NOMO-1 treated with dmso at 0.1 percent for 144 hours (cell line): Measurements from ENCODE around the gene DPP6.
"Not testable (repeated sequence)": the region's sequence is repeated elsewhere in the genome, so short reads cannot be mapped to it uniquely, and the experiment has no call there.

Source experiments
- DNase-seq: peaks from one replicate; lab custom pipeline; 2025; ENCODE audit not compliant: unreplicated experiment; lab: John Stamatoyannopoulos, UW

DPP6 gene

GRCh38 chr7:154051643-154052529 lies at the start of gene DPP6:
Gene DPP6 (plus strand): TSS chr7:154052398.
- not testable (repeated sequence) for DNase-seq

DNA sequence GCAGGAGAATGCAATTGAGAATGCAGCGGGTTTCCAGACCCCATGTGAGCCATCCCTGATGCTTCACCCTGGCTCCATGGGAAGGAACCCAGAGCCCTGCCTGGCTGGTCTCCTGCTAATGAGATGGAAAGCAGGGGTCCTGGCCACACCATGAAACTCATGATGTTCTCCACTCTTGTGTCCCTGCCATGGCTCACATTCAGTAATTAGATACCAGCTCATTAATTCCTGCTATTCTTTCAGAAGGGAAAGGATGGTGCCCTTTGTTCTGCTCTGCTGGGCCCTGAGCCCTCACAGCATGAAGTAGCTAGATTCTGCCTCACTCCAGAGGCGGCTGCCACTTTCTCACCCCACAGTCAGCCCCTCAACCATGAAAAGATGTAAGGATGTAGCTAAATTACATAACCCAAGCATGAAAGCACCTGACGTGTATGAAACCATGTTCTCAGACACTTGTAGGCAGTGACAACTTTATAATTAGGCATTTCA lies 42.7 kb upstream of the DPP6 start:
- DNase-seq = not testable (repeated sequence)

GRCh38 chr7:154010726-154011568 lies 41.3 kb upstream of the DPP6 start:
- not testable (repeated sequence) for DNase-seq

- DNase-seq = not testable (repeated sequence)
These were observed 39.4 kb upstream of the DPP6 start for GRCh38 chr7:154012800-154013199.

- not testable (repeated sequence) for DNase-seq
These were observed 36.6 kb upstream of the DPP6 start for GRCh38 chr7:154015636-154016035.

DNA sequence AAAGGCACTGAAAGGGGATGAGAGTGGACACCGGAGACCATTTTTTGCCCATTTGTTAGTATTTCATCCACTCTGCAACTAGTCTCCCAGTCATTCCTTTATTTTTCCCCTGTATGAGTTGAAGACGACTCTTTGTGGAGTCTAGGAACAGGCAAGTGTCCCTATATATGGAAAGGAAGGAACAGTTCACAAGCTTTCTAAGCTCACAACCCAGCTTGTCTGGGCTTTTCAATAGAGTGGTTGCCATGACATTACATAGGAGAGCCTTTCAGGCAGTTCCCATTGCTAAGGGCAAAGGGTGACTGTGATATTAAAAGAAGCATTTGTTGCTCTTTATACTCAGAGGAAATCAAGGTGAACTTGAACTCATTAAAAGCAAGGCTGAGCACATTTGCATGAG lies 33.8 kb upstream of the DPP6 start:
- DNase-seq = not testable (repeated sequence)

GRCh38 chr7:154027805-154028204 lies 24.4 kb upstream of the DPP6 start:
- DNase-seq = not testable (repeated sequence)

- not testable (repeated sequence) for DNase-seq
These were observed 21.6 kb upstream of the DPP6 start for GRCh38 chr7:154030476-154031080.

- DNase-seq = not testable (repeated sequence)
These were observed 12.6 kb upstream of the DPP6 start for GRCh38 chr7:154039466-154040165.

DNA sequence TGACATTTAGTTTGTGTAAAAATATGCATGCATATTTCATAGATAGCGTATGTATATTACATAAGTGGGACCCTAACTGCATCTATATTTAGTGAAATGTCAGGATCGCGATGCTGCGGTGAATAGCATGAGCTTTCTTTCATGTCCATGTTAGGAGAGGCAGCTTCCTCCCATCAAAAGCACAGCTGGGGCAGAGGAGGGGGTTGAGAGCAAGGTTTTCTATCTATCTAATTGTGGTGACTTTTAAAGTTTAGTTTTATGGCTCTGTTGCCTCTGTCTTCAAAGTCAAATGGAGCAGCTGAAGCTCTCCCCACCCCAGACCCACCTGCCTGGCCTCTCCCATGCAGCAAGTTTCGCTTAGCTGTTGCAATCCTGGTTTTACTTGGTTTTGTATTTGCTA lies 1.8 kb upstream of the DPP6 start:
- DNase-seq = not testable (repeated sequence)

GRCh38 chr7:154051006-154051642 lies 1.1 kb upstream of the DPP6 start:
- not testable (repeated sequence) for DNase-seq

DNA sequence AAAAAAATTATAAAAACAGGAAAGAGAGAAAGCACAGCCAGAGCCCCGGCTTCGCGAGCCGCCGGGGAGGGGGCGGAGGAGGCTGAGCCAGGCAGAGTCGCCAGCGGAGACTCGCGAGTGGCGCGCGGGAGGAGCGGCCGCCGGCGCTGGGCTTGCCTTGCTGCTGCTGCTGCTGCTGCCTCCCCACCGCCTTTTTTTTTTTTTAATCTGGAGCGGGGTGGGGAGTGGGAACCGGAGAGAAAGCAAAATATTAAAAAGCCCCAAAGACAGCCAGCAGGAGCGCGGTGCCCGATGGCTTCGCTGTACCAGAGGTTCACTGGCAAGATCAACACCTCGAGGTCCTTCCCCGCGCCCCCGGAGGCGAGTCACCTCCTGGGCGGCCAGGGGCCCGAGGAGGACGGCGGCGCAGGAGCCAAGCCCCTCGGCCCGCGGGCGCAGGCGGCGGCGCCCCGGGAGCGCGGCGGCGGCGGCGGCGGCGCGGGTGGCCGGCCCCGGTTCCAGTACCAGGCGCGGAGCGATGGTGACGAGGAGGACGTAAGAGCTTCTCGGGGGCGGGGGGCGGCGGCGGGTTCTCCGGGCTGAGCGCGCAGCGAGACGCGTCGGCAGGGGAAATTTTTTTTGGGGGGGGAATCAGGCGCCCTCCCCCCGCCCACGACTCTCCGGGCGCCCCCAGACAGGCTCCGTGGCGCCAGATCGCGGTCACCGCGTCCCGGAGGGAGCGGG lies 493 bp downstream of the DPP6 start:
- DNase-seq = not testable (repeated sequence)

GRCh38 chr7:154053466-154054312 lies 1.5 kb downstream of the DPP6 start:
- DNase-seq = not testable (repeated sequence)

DNA sequence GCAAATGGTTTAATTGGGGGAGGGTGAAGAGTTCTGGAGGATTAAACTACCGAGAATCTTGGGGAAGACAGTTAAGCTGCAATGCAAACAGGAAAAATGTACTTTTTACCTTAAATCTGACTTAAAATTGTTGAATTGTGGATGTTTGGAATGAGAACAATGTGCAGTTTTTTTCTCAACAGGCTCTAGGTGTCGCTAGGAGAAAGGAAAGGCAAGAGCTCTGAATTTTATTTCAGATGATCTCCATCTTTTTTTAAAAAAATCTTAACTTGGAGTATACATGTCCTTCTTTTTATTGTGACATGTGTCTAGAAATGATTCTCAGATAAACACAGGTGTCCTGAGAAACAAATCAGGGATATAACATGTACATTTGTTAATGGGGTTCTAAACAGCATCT lies 2.5 kb downstream of the DPP6 start:
- not testable (repeated sequence) for DNase-seq

DNA sequence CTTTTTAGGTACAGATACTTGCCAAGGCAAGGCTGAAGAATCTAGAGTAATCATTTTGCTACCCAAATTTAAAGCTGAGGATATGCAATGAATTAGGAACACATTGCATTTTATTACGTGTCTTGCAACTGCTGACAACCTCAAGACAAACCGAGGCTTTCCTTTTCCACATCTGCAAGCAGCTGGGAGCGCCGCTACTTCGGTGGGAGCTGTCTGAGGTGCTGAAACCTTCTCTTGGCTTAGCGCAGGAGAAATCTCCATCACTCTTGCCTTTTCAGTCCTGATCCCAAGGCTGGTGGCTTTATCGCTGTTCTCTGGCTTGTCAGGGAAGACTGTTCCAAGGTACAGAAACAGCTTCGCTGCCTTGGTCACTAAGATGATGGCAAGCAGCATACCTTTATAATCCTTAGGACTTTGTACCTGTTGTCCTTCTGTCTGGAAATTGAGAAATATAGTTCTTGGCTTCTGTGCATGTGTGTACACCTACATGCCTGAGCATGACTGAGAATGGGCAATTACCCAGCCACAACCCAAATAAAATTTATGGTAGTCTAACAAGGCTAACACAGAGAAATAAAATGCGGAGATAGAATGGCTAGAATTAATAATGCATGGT lies 3.4 kb downstream of the DPP6 start:
- DNase-seq = not testable (repeated sequence)

- not testable (repeated sequence) for DNase-seq
These were observed 6.6 kb downstream of the DPP6 start for GRCh38 chr7:154058783-154059182.

GRCh38 chr7:154060551-154060950 lies 8.4 kb downstream of the DPP6 start:
- not testable (repeated sequence) for DNase-seq

DNA sequence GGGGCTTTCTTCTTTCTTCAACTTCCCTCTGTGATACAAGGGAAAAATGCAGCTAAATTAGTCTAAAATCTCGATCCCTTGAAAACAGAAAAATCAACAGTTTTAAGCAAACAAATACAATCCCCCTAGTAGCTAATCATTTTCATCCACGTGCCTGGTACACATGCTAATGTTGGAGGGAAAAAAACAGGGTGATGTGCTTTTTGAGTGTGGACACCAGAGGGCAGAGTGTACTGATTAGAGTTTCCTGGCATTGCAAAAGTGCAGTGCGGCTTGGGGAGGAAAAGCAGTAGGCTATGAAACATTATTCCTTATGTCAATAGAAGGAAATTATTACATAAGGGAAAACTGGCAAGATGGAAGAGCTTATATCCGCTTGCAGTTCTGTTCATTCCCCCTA lies 19.6 kb downstream of the DPP6 start:
- DNase-seq = not testable (repeated sequence)
